Measurements from ENCODE around the gene APOD.
A peak's percentile ranks its signal among the peaks of the same experiment; 100 is the strongest.
"Not testable (repeated sequence)": the region's sequence is repeated elsewhere in the genome, so short reads cannot be mapped to it uniquely, and the experiment has no call there.

APOD gene

DNA sequence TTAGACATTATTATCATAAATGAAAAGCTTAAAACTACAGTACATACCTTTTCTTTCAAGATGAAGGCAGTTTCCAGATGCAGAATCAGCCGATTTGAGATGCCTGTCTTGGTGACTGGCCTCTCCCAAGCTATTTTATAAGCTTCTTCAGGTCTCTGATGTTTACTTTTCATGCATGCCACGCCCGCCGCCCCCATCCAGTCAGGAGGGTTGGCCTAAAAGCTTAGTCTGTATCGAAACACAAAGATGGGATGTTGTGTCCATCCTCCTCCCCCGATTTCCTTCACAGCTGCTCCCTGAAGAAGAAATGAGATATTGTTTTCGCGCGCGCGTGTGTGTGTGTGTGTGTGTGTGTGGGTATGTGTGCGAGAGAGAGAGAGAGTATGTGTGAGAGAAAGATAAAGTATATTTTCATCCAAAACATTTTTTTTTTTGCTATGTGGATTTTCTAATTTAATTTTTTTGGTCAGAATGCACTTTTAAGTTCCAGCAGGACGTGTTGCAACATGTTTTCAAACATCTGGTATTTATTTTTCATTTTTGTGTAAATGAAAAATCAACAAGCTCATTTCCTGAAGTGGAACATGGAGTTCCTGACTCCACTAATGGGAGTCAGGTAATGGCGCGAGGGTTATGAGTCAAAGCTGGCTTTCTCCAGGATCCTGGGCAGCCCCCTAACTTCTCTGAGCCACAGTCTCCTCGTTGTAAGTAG, at the start of gene APOD:
Gene APOD, minus strand, starts transcription at position 110 of the 712 bp plus-strand sequence. CDS start 4,479 bp downstream, outside the sequence.
- peak in 53 of 56 donors; percentile 10 to 86 (median 65) for DNase-seq

DNA sequence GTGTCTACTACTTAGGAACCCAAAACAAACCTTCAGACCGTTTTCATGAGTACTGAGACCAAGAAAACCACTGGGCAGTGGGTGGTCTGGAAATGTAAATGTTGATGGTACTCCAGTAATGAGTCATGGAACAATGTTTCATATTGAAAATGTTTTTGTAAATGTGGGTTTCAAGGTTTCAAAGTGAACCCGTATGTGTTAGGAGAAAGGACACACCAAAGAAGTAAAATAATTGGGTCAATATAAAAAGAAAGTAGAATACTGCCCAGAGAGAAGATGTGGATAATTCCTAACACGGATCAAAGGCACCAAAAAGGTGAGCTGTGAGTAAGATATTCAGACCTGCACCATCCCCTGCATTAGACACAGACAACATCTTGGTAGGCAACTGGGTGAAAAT, 49.6 kb upstream of the APOD start:
- not testable (repeated sequence) for DNase-seq

DNA sequence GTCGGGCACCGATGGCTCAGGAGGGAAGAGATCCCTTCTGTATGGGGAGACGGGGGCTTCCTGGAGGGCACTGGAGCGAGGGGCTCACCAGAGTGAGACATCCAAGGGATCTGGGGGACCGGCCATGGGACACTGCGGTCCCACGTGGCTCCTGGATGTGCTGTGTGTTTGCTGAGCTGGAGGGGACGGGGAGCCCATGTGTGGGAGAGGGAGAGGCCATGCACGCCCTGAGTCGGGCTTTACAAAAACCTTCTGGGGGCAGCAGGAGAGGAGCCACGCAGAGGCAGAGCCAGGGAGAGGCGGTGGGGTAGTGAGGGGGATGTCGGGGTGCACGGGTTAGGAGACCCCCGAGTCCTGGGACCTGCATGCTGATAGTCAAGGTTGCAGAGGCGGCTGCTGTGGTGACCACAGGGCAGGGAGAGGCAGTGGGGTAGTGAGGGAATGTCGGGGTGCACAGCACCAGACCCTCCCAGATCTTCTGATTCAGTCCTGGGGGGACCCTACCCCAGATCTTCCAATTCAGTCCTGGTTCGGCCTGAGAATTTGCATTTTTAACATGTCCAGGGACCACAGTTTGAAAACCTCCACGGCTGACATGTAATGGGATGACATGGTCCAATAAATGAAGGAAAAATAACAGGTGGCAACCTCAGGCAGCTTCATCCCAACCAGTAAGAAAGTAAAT, 48.9 kb upstream of the APOD start:
- DNase-seq: not testable (repeated sequence)

DNA sequence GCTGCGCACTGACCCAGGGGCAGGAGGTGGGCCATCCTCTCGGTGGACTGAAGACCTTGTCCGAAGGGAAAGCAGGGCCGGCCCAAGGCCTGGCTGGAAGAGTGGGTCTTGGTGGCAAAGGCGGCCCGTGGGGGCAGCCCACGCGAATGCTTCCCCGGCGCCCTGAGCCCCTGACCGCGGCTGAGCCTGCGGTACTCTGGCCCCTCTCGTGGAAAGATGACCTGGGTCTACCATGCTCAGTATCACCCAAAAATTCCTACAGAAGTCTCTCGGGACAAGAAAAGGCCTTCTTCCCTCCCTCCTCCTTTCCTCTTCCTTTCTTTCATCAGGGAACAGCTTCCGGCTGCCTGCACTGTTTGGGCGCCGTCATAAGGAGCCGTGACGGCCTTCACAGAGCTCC, 48.3 kb upstream of the APOD start:
- DNase-seq: not testable (repeated sequence)

DNA sequence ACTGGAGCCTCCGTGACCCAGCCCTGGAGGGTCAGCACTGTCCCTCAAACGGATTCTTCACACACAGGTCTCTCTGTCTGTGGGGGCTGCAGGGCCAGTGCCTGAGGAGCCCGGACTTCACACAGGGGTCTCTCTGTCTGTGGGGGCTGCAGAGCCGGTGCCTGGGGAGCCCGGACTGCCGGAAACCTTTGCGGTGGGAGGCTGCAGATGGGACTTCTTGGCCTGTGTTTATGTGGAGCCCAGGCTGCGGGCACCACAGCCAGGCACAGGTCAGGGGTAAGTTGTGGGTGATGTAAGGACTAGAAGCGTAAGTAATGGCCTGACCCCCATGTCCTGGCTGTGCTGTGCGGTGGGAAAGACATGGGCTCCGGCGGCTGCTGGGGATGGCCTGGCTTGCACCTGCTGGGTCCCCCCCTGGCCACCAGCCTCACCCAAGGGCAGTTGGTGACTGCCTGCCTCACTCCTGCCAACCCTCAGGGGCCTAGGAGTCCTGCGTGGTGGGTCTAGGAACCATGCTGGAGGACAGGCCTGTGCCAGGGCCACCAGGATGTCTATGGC, 47.3 kb upstream of the APOD start:
- DNase-seq: not testable (repeated sequence)

DNA sequence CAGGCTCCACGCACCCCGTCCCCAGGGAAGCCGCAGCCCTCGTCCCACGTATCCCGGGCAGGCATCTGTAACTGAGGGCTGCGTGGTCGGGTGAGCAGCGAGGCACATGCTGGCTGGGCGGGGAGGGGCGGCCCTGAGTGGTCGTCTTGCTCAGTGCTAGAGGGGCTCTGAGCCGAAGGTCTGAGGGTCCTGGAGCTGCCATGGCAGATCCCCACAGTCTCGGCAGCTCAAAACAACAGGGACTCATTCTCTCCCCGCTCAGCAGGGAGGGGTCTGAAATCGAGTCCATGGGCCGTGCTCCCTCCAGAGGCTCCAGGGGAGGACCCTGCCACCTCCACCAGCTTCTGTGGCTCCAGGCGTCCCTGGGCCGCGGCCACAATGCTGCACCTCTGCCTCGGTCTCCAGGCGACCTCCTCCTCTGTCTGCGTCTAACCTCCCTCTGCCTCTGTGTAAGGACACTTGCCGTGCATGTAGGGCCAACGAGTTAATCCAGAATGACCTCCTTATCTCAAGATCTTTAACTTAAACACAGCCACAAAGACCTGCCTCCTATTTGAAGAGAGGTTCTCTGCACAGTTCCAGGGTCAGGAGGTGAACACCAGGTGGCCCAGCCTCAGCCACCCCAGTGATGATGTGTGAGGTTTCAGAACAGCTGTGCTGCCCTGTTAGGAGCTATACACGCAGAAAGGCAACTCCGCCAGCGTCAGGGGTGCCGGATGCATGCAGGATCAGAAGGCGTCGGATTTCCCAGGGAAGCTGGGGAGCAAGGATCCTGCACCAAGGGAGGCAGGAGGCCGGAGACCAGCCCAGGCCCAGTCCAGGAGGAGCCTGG, 46.6 kb upstream of the APOD start:
- not testable (repeated sequence) for DNase-seq

DNA sequence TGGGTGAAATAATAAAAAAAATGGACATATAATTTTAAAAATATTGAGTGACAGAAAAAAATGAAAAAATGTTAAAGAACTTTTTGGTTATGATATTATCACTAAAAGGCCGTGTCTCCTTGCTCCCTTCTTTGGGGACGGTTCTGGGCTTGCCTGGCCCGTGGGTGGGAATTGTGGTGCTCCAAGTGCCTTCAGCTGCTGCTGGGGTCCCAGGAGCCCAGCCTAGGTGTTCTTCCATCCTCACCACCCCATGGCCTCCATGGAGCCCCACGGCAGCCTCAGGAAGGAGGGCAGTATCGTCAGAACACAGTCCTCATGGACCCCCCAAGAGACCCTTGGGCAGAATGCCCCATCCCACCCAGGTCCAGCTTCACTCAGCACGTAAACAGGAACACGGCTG, 45.9 kb upstream of the APOD start:
- DNase-seq: not testable (repeated sequence)

DNA sequence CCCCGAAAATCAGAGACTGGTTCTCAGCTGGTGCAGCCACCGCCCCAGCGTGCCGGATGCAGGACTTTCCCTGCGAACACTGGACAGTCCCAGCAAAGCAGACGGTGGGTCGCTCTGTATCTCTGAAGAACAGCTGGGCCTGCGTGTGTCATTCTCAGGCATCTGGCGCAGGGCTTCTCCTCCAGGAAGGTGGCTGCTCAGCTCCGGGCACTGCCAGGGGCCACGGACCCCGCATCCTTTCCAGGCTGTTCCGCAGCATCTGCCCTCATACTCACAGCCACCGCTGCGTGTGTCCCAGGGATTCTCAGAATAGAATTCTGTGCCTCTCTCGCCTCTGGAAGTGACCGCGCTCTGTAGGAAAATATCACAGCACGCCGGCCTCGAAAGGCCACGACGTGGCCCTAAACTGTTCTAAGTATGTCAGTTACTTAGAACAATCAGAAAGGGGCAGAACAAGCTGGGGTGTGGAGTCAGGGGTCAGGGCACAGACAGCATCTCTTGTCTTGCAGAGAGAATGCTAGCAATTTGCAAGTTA, 44.7 kb upstream of the APOD start:
- not testable (repeated sequence) for DNase-seq

DNA sequence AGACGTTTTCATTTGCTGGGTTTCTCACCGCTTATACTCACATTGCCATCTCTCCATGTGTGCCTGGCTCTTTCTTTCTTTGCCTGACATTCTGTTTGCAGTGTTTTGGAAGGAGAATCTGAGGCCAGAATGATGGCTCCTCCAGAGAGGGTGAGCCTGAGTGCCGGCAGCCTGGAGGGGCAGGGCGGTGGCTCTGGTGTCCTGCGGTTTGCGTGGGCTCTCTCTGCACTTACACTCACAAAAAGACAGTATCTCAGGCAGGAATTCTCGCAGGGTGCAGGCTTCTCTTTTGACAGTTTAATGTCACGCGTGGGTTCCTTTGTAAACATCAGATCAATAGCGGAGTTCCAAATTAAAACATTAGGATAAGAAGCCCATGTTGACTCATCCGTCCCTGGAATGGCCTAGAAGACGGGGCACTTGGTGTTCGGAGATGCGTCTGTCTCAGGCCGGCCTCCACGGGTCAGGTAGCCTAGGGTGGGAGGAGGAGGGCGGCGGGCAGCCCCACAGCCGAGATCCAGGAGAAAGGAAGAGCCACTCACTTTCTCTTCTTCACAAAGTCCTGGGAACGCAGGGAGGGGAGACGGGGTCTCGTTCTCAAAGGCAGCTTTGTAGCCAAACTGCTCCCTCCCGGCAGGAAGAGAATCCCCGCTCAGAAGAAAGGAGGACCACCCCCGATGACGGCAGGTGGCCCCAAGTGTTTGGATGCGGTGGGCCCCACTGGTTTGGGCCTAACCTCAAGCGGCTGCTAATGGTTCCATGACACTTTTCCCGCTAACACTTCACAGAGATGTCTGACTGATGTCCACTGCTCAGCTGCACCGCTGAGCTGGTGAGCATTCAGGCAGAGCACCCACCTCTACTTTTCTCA, 44.0 kb upstream of the APOD start:
- DNase-seq: not testable (repeated sequence)

DNA sequence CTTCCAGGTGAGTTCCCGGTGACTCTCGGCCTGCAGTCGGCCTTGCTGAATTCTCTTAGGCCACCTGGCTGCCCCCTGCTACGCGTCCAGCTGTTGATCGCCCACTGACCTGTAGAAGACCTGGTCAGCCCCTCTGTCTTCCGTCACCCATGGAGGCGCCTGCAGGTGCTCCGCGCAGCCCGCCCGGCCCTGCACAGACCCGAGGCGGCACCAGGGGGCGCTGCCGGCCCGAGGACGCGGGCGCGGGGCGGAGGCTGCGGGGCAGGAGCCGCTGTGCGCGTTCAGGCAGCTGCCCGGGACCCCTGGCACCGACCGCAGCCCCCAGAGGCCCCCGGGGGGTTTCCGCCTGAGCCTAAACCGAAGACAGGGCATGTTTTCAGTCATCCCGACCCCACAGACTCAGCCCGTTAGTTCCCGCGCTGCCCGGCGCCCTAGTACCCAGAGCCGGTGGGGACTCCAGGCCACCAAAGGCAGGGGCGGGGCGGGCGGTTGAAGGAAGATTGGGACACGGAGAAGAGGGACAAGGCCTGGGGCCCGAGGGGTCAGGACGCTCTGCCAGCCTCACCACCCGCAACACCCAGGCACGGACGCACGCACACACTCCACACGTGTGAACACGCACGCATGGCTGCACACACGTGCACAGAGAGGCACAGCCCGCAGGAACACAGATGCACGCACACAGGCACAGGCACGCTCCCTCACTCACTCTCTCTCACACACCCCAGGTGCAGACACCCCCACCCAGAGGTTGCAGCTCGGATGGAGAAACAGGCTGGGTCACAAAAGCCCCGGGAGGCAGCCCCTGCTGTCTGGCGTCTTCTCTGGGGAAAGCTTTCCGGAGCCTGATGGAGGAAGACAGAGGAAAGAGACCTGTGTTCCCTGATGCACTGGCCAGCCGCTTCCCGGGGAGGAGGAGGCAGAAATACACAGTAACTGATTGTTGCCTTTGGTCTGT, 41.1 kb upstream of the APOD start:
- not testable (repeated sequence) for DNase-seq

DNA sequence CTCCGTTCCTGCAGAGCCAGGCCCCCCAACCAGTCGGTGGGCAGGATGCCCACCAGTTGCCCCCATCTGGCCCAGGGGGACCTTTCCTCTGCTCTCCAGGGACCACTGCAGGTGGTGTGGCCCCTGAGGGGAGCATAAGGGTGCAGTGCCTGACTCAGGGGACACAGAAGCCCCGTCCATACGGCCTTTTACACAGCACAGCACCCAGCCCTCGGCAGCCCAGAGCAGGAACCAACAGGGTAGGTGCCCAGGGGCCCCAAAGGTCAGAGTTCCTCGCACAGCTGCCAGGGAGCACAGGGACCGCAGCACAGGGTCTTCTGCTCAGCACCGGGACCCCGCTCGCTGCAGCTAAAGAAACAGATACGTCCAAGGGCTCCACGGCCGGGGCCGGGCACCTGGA, 40.4 kb upstream of the APOD start:
- not testable (repeated sequence) for DNase-seq

DNA sequence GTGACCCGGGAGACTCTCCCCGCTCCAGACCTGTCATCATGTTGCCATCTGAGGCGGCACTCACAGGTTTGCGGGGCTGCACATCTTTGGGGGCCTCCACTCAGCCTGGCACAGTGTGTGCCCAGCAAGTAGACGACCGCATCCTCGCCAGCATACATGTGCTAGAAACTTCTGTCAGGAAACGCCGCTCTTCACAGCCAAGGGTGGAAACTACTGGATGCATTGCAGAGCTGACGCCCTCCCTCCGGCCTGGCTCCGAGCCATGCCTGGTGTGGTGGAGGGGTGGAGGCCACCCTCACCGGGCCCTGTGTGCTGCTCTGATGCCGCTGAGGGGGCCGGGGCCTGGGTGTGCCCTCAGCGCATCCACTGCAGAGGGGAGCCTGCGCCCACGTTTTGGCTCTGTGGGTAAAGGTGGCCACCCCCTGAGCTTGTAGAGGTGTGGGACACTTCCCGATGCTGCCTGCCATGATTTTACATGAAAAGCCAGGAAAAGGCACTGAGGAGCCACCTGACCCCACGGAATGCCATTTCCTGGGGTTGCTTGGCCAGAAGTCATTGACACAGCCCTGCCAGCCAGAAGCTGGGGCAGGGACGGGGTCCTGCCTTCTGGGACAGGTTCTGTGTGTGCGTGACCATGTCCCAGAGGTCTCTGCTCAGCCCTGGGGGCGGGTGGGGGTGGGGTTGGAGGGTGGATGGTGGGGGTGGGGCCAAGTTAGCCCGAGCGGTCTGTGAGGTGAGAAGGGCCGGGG, 39.7 kb upstream of the APOD start:
- not testable (repeated sequence) for DNase-seq

DNA sequence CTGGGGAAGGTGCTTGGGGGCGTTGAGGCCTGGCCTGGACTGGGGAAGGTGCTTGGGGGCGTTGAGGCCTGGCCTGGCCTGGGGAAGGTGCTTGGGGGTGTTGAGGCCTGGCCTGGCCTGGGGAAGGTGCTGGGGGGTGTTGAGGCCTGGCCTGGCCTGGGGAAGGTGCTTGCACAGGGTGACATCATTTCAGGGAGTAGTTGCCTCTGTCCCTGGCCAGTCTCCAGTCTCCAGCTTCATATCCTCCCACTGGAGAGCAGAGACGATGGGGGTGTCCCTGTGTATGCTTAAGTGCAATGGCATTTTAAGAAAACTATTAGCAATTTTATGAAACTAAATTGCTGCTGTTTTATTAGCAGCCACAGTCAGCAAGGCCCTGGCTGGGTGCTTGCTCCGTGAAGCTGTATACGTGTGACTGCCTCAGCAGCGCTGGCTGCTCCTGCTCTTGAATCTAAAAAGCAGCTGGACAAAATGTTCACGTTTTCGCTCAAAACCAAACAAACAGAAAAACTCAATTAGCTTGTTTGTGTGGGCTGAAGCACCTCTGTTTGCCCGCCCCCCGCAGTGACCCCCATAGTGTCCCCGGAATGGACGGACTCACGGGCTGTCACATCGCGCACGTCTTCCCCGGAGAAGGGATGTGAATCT, 38.9 kb upstream of the APOD start:
- DNase-seq: not testable (repeated sequence)

DNA sequence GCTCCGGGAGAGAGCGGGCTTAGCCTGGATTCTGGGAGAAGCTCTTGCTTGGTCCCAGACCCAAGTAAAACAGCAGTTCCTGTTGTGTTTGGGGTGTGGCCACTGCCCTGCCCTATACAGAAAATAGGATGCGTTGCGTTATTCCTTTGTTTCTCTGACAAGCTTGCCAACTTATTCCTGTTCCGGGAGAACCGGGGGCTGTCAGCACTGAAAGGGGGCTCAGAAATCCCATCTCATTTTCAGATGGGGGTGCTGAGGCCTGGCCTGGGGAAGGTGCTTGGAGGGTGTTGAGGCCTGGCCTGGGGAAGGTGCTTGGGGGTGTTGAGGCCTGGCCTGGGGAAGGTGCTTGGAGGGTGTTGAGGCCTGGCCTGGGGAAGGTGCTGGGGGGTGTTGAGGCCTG, 38.3 kb upstream of the APOD start:
- DNase-seq: not testable (repeated sequence)

DNA sequence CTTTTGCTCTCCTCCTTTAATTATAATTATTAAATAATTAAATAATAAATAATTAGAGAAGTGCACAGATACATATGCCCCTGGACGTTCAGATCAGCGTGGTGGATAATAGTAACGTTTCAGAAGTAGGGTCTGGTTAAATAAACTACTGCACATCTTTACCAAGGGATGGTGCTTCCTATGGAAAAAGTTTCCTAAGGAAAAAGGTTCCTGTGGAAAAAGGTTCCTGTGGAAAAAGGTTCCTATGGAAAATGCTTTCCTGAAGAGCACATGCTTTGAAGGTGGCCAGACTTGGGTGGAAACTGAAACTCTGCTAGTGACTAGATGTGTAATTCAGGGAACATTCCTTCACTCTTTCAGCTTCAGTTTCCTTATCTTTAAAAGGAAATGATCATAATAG, 37.4 kb upstream of the APOD start:
- DNase-seq: not testable (repeated sequence)

DNA sequence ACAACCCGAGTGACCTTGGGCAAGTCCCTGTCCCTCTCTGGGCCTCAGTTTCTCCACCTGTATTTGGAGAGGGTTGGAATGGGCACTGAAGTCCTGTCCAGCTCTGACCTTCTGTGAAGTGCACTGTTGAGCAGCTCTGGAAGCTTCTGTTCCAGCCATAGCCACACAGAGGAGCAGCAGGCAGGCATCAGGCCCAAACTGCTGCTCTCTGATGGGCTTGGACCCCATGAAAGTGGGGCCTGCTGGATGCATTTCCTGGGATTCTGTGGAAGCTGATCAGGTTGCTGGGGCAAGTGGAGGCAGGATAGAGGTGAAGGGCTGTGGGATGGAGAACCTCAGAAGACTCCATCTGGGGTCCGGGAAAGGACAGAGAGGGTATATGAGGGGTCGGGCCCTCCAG, 36.7 kb upstream of the APOD start:
- not testable (repeated sequence) for DNase-seq

DNA sequence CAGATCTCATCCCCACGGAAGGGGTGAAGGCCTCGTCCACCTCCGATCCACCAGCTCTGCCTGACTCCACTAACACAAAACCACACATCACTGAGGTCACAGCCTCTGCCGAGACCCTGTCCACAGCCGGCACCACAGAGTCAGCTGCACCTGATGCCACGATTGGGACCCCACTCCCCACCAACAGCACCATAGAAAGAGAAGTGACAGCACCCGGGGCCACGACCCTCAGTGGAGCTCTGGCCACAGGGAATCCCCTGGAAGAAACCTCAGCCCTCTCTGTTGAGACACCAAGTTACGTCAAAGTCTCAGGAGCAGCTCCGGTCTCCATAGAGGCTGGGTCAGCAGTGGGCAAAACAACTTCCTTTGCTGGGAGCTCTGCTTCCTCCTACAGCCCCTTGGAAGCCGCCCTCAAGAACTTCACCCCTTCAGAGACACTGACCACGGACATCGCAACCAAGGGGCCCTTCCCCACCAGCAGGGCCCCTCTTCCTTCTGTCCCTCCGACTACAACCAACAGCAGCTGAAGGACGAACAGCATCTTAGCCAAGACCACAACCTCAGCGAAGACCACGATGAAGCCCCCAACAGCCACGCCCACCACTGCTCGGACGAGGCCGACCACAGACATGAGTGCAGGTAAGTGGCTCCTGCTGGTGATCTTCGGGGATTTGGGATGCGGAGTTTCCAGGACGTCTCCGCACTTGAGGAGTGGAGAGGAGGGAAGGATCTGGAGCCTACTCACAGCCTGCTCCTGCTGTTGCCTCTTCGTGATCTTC, 36.0 kb upstream of the APOD start:
- not testable (repeated sequence) for DNase-seq

Measured in amygdala (tissue), 56 donors.